Measurements from ENCODE around the gene CACNA1G.

DNA sequence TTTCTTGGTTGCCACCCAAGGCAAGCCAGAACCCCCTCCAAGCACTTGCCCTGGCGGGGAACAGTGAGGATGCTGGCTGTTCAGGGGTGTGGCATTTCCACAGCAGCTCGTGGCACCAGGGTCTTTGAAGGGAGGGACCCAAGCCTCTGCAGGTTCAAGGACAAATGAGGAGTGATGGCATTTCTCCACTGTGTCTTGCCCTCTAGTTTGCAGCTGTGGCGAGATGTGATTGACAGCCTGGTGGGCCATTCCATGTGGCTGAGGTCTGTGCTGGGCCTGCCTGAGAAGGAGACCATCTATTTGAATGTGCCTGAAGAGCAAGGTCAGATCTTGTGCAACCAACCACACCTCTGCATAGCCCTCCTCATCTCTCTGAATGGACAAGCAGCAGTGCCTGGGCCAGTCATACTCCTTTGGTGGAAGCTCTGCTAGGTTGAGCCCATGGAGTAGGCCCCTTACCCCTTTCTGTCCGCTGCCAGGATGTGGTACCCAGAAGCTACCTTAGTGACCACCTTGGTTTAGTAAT is 32.5 kb upstream of the CACNA1G start:
- TF ChIP-seq CTCF (conservative IDR thresholded peaks at IDR 0.05; ENCODE audit: low read length) (no peak), EZH2phosphoT487 (IDR thresholded peaks at IDR 0.05; ENCODE audit: borderline replicate concordance) (no peak)

All from Loucy (cell line).